Ishikawa (cell line): Measurements from ENCODE around the gene KCNB1.

Experiments
- CREB1 ChIP-seq: IDR thresholded peaks from 2 replicates; pipeline ENCODE4 v1.6.1; 2012; ENCODE audit warnings: low read depth
- EGR1 ChIP-seq: IDR thresholded peaks from 2 replicates; pipeline ENCODE4 v1.6.1; 2012
- EP300 ChIP-seq: IDR thresholded peaks from 2 replicates; pipeline ENCODE4 v1.6.1; 2012; ENCODE audit warnings: borderline replicate concordance
- FOXM1 ChIP-seq: IDR thresholded peaks from 2 replicates; pipeline ENCODE4 v1.6.1; 2012; ENCODE audit warnings: low read depth, borderline replicate concordance
- MAX ChIP-seq: IDR thresholded peaks from 2 replicates; pipeline ENCODE4 v1.6.1; 2012
- NFIC ChIP-seq: IDR thresholded peaks from 2 replicates; pipeline ENCODE4 v1.6.1; 2012
- RAD21 ChIP-seq: IDR thresholded peaks from 2 replicates; pipeline ENCODE4 v1.6.1; 2012; ENCODE audit warnings: low read depth
- TAF1 ChIP-seq: IDR thresholded peaks from 2 replicates; pipeline ENCODE4 v1.6.1; 2012; ENCODE audit warnings: low read depth, mild to moderate bottlenecking
- TEAD4 ChIP-seq: IDR thresholded peaks from 2 replicates; pipeline ENCODE4 v1.6.1; 2012
- YY1 ChIP-seq: IDR thresholded peaks from 2 replicates; pipeline ENCODE4 v1.6.1; 2012; ENCODE audit warnings: low read depth
- ZBTB7A ChIP-seq: IDR thresholded peaks from 2 replicates; pipeline ENCODE4 v1.6.1; 2012; ENCODE audit warnings: low read depth
- TF ChIP-seq, protein P1 (sequence below): IDR thresholded peaks from 2 replicates; pipeline ENCODE4 v1.6.1; 2012; ENCODE audit warnings: low read depth, mild to moderate bottlenecking
- TF ChIP-seq, protein P2 (sequence below): IDR thresholded peaks from 2 replicates; pipeline ENCODE4 v1.6.1; 2012

- TF ChIP-seq MAX (no peak), EGR1 (no peak), EP300 (no peak), YY1 (no peak), TEAD4 (no peak), RAD21 (no peak), CREB1 (no peak), TAF1 (no peak), ZBTB7A (no peak), FOXM1 (no peak), NFIC (no peak)
- TF ChIP-seq, protein P1, sequence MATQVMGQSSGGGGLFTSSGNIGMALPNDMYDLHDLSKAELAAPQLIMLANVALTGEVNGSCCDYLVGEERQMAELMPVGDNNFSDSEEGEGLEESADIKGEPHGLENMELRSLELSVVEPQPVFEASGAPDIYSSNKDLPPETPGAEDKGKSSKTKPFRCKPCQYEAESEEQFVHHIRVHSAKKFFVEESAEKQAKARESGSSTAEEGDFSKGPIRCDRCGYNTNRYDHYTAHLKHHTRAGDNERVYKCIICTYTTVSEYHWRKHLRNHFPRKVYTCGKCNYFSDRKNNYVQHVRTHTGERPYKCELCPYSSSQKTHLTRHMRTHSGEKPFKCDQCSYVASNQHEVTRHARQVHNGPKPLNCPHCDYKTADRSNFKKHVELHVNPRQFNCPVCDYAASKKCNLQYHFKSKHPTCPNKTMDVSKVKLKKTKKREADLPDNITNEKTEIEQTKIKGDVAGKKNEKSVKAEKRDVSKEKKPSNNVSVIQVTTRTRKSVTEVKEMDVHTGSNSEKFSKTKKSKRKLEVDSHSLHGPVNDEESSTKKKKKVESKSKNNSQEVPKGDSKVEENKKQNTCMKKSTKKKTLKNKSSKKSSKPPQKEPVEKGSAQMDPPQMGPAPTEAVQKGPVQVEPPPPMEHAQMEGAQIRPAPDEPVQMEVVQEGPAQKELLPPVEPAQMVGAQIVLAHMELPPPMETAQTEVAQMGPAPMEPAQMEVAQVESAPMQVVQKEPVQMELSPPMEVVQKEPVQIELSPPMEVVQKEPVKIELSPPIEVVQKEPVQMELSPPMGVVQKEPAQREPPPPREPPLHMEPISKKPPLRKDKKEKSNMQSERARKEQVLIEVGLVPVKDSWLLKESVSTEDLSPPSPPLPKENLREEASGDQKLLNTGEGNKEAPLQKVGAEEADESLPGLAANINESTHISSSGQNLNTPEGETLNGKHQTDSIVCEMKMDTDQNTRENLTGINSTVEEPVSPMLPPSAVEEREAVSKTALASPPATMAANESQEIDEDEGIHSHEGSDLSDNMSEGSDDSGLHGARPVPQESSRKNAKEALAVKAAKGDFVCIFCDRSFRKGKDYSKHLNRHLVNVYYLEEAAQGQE, result no peak
- TF ChIP-seq, protein P2, sequence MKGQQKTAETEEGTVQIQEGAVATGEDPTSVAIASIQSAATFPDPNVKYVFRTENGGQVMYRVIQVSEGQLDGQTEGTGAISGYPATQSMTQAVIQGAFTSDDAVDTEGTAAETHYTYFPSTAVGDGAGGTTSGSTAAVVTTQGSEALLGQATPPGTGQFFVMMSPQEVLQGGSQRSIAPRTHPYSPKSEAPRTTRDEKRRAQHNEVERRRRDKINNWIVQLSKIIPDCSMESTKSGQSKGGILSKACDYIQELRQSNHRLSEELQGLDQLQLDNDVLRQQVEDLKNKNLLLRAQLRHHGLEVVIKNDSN, result no peak
These were observed 107.3 kb downstream of the KCNB1 start for GRCh38 chr20:49375170-49375569.
